ENCODE measurements around the gene ZFP28.

The ZFP28 gene

DNA sequence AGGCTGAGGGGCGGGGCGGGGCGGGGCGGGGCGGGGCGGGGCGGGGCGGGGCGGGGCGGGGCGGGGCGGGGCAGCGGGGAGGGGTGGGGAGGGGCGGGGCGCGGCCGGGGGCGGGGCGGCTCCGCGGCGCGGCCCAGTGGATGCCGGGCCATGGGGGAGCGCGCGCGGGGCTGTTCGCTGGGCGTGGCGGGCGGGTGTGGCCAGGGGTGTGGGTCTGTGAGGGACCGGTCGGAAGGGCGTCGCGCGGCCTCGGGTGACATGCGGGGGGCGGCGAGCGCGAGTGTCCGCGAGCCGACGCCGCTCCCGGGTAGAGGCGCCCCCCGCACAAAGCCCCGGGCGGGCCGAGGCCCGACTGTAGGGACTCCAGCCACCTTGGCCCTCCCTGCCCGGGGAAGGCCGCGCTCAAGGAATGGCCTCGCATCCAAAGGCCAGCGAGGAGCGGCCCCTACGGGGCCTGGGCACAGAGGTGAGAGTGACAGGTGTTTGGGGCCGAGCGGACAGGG lies at the start of gene ZFP28:
ZFP28 (plus strand) TSS at position 188 of the 503 bp plus-strand sequence; CDS start at position 259, 71 bp downstream.
- DNase-seq = no peak

DNA sequence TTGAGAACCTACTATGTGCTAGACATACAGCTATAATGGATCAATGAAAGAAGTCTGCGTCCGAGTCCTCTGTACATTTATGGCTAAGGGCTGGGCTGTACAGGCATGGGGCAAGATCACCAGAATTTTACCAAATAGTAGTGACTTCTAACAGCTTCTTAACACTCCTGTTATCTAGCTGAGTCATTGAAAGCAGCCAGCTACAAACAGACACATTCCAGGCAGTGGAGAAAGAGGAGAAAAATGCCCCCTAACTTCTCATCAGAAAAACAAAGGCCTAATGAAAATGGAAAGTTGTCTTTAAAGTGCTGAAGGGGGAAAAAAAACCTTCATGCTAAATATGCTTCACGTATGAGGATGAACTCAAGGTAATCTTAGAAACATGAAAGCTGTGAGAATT lies 47.3 kb upstream of the ZFP28 start:
- DNase-seq = no peak

DNA sequence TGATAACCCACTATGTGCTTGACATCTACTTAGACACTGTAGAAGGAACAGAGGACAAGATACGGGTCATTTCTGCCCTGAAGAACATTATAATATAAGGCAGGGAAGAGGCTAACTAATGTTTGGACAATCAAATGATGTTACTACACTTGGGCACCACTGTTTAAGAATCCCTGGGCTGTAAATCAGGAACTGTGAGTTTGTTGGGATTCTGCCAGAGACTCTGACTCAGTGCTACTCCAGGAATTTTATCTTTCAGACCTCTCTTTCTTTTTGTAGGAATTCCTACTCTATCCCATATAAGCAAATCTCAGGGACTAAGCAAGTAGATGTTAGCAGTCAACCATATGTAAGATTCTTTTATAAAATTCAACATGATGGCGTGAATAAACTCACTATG lies 34.2 kb upstream of the ZFP28 start:
- no peak for DNase-seq

DNA sequence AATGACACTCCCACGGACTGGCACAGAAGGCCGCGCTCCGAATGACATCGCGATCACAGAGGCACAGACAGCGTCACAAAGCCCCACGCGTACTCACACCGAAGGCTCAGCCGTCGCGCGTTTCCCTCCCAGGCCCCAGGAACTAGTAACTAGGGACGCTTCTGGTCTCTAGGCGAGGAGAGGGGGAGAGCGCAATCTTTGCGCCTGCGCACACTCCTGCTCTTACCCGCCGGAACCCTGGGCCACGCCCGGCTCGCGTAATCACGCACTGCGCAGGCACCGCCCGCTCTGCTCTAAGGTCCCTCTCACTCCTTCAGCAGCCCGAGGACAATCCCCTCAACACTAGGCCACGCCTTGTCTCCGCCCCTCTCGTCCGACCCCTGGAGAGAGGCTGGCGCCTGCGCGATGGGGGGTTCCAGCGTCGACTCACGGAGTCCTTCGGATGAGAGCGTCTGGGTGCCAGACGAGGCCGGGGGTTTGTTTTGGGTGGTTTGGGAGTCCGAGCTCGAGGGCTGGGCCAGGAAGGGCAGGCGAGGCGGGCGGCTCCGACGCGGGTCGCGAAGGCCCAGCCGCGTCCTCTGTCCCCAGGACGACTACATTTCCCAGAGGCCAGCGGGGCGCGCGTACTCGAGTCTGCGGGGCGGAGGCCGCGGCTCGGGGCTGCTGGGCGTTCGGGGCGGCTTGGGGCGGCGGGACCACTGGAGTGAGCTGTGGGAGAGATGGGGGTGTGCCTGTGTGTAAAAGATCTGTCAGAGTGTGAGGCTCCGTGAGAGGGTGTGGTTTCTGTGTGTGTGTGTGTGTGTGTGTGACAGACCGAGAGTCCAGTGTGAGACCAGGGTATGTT lies 31.1 kb upstream of the ZFP28 start, which contains the start of gene ZNF471:
ZNF471 (plus strand) TSS at position 410 of the 844 bp plus-strand sequence. CDS start 3,717 bp downstream, outside the sequence.
- peak; percentile 67 for DNase-seq

DNA sequence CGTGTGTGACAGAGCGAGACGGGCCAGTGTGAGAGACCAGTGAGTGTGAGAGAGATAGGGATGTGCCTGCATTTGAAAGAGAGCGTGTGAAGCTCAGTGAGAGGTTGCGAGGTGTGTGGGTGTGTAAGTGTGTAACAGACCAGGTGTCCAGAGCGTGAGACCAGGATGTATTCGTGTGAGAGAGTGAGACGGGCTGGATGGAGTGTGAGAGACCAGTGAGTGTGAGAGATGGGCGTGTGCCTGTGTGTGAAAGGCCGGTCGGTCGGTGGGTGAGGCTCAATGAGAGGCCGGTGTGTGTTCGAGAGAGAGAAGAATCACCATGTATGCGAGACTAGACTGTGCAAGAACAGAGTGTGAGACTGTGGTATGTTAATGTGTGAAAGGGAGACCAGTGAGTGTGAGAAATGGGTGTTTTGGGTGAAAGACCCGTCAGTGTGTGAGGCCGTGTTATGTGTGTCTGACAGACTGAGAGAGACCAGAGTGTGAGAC lies 30.4 kb upstream of the ZFP28 start:
- DNase-seq = no peak

DNA sequence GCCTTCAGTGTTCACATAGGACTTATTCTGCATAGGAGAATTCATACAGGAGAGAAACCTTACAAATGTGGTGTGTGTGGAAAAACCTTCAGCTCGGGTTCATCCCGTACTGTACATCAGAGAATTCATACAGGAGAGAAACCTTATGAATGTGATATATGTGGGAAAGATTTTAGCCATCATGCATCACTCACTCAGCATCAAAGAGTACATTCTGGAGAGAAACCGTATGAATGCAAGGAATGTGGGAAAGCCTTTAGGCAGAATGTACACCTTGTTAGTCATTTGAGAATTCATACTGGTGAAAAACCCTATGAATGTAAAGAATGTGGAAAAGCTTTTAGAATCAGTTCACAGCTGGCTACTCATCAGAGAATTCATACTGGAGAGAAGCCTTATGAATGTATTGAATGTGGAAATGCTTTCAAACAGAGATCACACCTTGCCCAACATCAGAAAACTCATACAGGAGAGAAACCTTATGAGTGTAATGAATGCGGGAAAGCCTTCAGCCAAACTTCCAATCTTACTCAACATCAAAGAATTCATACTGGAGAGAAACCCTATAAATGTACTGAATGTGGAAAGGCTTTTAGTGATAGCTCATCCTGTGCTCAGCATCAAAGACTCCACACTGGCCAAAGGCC lies 13.4 kb upstream of the ZFP28 start:
- no peak for DNase-seq

DNA sequence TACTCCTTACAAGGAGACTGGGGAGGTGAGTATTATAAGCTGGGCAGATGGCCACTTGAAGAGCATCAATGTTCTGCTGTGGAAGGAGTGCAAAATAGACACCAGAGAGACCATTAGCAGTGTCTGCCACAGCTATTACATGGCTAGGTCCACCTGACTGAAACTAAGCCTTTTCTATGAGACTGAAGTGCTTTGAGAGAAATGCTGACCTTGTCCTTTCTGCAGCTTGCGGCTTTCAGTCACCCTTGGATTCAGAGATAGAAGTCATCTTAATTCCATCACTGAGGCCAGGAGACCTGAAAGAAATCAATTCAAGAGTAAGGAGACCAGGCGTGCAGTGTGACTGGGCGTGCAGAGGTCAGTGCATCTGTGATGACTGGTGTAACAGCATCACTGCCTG lies 1.3 kb upstream of the ZFP28 start:
- no peak for DNase-seq

DNA sequence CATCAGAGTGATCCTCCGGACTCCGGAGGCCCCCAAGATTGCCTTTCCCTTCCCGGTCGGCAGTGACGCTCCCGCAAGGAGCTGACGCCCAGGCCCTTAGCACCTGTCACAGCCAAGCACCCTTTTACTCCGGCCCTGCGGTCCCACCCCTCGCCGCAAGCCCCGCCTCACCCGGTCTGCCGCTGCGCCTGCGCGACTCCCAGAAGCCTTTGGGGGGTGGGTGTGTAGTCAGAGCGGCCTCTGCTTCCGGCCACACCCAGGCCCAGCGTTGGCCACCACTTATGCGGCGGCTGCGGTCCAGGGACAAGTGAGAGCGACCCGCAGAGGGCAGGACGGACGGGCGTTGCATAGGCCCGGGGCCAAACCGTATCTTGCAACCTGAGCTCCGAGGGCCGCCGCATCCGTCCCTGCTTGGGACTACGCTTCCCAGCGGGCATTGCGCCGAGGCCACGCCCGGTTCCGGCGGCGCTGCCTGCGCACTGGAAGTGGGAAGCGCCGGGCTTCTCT lies 441 bp upstream of the ZFP28 start:
- peak; percentile 89 for DNase-seq

DNA sequence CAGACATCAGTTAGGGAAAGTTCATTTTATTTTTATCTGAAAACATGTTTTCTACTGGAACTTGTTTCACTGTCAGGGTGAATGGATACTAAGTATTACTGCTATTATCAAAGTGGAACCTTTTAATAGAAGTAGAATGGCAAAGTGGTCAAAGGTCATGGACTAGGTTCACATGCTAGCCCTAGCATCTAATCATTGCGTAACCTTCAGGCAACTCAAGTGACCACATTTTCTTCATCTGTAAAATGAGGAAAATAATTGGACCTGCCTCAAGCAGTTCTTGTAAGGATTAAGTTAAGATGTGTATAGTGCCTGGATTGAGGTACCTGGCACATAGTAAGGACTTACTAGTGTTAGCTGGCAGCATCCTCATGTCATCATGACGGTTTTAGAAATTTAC lies 5.0 kb downstream of the ZFP28 start:
- no peak for DNase-seq

DNA sequence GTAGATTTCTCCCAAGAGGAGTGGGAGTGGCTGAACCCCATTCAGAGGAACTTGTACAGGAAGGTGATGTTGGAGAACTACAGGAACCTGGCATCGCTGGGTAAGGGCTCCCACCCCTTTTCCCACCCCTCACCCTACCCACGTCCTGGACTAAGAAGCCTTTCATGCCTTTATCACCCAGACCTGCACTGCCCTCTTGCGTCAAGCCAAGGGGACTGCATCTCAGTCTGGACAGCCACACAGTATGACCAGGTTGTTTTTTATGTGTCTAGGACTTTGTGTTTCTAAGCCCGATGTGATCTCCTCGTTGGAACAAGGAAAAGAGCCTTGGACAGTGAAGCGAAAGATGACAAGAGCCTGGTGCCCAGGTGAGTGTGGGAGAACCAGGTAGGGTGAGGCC lies 8.8 kb downstream of the ZFP28 start:
- DNase-seq = no peak

DNA sequence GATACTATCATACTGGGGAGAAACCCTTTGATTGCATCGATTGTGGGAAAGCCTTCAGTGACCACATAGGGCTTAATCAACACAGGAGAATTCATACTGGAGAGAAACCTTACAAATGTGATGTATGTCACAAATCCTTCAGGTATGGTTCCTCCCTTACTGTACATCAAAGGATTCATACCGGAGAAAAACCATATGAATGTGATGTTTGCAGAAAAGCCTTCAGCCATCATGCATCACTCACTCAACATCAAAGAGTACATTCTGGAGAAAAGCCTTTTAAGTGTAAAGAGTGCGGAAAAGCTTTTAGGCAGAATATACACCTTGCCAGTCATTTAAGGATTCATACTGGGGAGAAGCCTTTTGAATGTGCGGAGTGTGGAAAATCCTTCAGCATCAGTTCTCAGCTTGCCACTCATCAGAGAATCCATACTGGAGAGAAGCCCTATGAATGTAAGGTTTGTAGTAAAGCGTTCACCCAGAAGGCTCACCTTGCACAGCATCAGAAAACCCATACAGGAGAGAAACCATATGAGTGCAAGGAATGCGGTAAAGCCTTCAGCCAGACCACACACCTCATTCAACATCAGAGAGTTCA lies 15.6 kb downstream of the ZFP28 start:
- no peak for DNase-seq

DNA sequence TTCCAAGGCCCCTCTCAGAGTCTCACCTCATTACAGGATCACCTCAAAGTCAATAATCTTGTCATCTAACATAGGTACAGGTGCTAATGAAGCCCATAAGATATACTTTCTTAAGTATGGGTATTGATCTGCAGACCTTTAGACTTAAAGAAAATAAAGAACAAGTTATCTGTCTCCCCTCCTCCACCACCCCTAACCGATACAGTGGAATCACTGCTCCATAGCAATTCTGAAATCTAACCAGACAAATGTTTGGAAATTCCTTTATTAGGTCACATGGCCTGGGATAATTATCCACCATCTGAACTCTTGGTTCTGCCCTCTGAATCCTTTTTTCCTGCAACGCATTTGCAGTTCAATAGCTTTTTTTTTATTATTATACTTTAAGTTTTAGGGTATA lies 24.0 kb downstream of the ZFP28 start:
- no peak for DNase-seq

DNA sequence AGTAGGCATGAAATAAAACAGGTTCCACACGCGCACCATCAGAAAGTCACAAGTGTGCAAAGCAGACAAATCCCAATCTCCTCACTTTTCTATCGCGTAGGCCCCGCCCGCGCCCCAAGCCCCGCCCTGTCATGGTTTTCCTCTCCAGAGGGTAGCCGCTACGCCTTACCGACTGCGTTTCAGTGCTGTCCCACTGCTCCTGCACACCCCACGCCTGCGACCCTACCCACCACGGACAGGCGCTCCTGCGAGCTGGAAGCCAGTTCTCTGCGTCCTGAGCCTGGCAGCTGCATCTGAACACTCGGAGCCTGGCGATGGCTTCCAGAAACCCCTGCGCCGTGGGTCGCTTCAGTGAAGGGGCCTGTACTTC lies 28.1 kb downstream of the ZFP28 start:
- DNase-seq = no peak

DNA sequence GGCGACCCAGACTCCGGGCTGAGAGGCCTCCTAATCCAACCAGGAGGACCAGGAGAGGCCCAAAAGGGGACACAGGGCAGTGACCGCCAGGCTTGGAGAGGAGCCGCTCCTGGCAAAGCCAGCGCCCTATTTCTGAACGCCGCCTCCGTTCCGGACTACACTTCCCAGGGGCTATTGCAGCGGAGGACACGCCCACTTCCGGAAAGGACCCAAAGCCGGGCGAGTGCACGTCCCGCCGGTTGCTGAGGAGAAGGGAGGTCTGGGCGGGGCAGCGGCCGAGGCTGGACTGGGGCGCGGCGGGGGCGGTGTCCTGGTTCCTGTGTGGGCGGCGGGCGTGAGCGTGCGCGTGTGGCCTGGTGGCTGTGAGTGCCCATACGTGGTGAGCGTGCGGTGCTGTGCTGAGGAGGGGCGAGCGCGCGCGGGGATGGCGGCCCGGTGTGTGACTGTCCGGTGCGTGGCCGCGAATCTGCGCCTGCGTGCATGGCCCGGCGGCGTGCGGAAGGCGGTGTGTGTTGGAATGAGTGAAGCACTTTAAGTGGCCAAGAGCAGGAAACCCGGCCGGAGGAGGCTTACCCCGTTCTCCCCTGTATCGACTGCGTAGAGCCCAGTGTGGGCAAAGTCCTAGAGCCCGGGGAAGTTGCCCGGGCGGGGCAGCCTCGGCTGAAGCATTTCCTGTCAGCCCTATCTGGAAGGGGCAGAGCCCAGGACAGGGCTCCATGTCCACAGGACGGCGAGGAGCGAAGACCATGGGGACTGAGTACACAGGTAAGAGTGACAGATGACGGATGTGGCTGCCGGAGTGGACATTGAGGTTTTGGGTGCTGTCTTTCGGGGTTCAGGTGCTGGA lies 28.7 kb downstream of the ZFP28 start, which contains the start of gene ZNF470:
ZNF470 (plus strand) TSS at position 195 of the 847 bp plus-strand sequence. CDS start 2,844 bp downstream, outside the sequence.
- DNase-seq = peak; percentile 79

DNA sequence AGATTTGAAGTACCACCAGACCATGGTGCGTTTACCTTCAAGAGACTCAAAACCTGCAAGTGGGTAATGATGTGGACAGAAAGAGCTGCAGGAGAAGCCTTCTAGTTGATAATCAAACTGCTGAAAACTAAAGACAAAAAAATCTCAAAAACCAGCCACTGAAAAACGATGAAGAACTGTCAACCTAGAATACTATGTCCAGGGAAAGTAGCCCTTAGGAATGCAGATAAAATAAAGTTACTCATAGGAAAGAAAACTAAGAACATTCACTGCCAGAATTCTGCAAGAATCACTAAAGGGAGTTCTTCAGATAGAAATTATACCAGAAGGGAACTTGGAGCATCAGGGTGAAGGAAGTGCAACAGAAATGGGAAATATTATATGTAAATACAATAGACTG lies 33.8 kb downstream of the ZFP28 start:
- no peak for DNase-seq

DNA sequence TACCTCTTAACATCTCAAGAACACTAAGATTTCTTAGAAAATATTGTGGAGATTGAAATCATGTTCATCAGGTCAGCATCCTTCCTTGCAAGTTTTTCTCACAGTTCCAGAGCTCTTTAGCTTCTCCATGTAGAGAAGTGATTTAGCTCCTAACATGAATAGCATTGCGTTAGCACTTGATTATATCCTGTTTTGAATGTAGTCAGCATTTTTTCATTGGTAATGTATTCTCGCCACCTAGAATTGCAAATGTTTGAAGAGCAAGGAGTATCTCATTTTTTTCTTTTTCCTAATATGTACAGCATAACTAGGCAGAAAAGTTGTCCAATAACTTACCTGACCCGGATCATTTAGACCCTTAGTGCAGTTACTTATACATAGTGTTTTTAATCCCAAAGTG lies 35.2 kb downstream of the ZFP28 start:
- no peak for DNase-seq

DNA sequence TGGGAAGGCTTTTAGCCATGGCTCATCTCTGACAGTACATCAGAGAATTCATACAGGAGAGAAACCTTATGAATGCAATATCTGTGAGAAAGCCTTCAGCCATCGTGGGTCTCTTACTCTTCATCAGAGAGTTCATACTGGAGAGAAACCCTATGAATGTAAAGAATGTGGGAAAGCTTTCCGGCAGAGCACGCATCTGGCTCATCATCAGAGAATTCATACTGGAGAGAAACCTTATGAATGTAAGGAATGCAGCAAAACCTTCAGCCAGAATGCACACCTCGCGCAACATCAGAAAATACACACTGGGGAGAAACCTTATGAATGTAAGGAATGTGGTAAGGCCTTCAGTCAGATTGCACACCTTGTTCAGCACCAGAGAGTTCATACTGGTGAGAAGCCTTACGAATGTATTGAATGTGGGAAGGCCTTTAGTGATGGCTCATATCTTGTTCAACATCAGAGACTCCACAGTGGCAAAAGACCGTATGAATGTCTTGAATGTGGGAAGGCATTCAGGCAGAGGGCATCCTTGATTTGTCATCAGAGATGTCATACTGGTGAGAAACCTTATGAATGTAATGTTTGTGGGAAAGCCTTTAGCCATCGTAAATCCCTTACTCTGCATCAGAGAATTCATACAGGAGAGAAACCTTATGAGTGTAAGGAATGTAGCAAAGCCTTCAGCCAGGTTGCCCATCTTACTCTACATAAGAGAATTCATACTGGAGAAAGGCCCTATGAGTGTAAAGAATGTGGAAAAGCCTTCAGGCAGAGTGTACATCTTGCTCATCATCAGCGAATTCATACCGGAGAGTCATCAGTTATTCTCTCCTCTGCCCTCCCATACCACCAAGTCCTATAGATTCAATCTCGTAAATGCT lies 39.2 kb downstream of the ZFP28 start:
- DNase-seq = no peak

DNA sequence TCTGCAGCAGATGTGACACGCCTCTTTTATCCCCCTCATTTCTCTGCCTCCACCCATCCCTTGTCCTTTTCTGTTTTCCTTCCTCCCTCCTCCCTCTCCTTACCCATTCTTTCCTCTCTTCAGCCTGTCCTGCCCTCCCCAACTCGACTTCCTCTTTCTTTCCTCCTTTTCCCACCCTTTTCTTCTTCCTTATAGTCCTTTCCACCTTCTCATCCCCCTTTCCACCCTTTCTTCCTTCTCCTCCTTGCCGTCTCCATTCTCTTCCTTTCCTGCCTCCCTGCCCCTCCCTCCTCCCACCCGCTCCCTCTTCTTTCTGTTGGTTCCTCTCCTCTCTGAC lies 55.7 kb downstream of the ZFP28 start:
- DNase-seq = no peak

DNA sequence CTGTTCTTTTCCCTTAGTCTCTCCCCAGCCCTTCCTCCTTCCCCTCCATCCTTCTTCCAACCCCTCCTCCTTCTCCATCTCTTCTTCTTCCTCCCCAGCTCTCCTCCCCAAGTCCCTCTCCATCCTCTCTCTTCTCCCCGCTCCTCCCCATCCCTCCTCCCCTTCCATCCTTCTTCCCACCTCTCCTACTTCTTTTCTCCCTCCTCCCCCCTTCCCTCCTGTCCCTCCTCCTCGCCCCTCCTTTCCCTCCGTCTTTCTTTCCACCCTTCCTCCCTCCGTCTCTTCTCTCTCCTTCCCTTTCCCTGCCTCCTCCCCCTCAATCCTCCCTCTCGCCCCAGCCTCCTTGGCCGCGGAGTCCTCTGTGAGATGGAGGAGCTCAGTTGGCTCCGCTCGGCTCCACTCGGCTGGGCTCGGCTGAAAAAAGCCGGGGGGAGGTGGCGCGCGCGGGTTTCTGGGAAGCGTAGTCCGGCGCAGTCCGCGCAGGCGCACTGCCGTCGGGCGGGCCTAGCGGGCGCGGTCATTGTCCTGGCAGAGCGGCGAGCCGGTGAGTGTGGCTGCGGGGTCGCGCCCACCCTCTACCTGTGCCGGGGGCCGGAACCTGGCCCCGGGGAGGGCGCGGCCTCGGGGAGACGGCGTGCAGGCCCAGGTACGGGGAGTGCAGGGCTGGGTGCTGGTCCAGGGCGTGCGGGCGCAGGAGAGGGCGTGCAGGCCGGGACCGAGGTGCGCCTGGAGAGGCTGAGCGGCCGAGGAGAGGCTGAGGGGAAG lies 56.2 kb downstream of the ZFP28 start, which contains the start of gene ZNF71:
ZNF71 (plus strand) TSS at position 520 of the 765 bp plus-strand sequence. CDS start 6,257 bp downstream, outside the sequence.
- peak; percentile 76 for DNase-seq

DNA sequence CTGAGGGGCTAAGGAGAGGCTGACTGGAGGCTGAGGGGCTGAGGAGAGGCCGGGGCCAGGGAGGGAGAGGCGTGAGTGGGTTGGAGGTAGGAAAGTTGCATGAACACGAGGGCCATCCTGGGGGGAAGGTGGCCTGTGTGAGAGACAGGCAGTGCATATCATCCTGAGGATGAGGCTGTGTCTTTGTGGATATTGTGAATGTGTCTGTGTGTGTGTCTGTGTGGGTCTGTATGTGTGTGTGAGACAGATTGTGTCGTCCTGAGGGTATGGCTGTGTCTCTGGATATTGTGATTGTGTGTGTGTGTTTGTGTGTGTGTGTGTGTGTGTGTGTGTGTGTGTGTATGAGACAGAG lies 56.8 kb downstream of the ZFP28 start:
- DNase-seq = no peak

Measured in activated effector memory CD4-positive, alpha-beta T cell treated with Interleukin-2 at 50 U/mL for 16 hours (primary cell).